ENCODE measurements around the gene PRRC2C.

DNA sequence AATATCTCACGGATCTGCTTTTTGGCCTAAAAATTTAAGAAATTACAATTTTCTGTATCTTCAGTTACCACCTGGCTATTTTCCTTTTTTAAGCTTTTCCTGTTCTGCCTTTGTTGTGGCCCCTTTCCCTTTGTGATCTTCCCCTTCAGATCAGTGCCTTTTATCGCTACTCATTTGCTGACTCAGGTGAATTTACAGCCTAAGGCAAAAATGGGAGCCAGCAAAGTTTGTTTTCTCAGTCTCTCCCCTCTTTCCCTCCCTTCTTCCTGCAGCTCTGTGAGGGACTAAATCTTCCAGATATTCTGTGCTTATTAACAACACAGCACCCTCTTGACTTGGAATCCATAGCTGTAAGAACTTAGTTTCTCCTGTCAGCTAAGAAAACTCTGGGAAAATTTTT lies 5.3 kb upstream of the PRRC2C start:
- TF ChIP-seq EZH2 (IDR thresholded peaks at IDR 0.05; ENCODE audit: insufficient read depth, poor library complexity, severe bottlenecking) (no peak), EZH2phosphoT487 (IDR thresholded peaks at IDR 0.05; ENCODE audit: insufficient read depth, low read depth) (no peak)

Measured in GM23248 (cell line).